ENCODE results near the gene CCDC9B. TPM values are rescaled to one million over a fixed set of nuclear protein-coding genes. Genes with fewer than 3 reads are reported as not detected.
A peak's percentile ranks its signal among the peaks of the same experiment; 100 is the strongest.

CCDC9B gene
- total and polyA plus RNA-seq, 2 of the 4 experiments (the other 2 are of a cell fraction), result 19.7 to 30.9 TPM

GRCh38 chr15:40368719-40369473 is 28.2 kb upstream of the CCDC9B start:
- ATAC-seq (ENCODE audit: low read depth), result no peak
- H3K9me1 ChIP-seq (ENCODE audit: insufficient read depth, low read length), result 0 out of 2 replicates have a peak, but pooled peaks cover 3% of the 10 kb centered on the region
- H3K9me3 ChIP-seq (ENCODE audit: control insufficient read depth, insufficient read depth, low read length), result no peaks in the 10 kb centered on the region
- no peak overlapping the region for H3K56ac ChIP-seq (ENCODE audit: extremely low read depth, insufficient read depth, low read length)
- intact Hi-C loops (cut with micrococcal nuclease), result loop anchor here (1.0 kb wide), 1 partner anchor 53 kb away; no protein-coding TSS in a partner anchor
- H2AK5ac ChIP-seq (ENCODE audit: low read depth, low read length), result peak overlapping the region; percentile 58; the same call in 1 of the 2 replicates
- no peaks in the 10 kb centered on the region for H4K20me1 ChIP-seq (ENCODE audit: insufficient read depth, low read length)
- no peak overlapping the region for H2BK20ac ChIP-seq (ENCODE audit: low read depth, low read length)
- no peak overlapping the region for H4K5ac ChIP-seq (ENCODE audit: low read depth, low read length)
- POLR2A ChIA-PET (ENCODE audit: unreplicated experiment), result no interaction called here
- H3K79me1 ChIP-seq (ENCODE audit: low read depth in 1 of 2, low read length in 2 of 2), result no peaks in the 10 kb centered on the region
- DNase-seq, result no peak
- no peaks in the 10 kb centered on the region for H3K36me3 ChIP-seq (ENCODE audit: control insufficient read depth, insufficient read depth, low read length)
- peaks cover 5% of the 10 kb centered on the region; the same call in 1 of the 2 replicates for H3K27me3 ChIP-seq (ENCODE audit: control insufficient read depth, insufficient read depth, low read length)
- peak overlapping the region; percentile 77 for H2AK9ac ChIP-seq (replicated peaks; ENCODE audit: low read depth, low read length, poor library complexity)
- peak overlapping the region; percentile 98 for H2AFZ ChIP-seq (replicated peaks; ENCODE audit: low read length, poor library complexity)
- H3K27ac ChIP-seq (ENCODE audit: insufficient read depth, low read length), result no peak overlapping the region
- CTCF ChIA-PET, result interaction anchor here (0.6 to 1.6 kb wide), 5 partner anchors 11 to 509 kb away, joined by 3 to 6 read pairs (median 5); partner anchors contain the start of gene DISP2
- peak overlapping the region; percentile 86 to 97; a peak in 3 of 4 replicates for H4K8ac ChIP-seq (ENCODE audit: low read depth in 2 of 2, low read length in 2 of 2)
- in situ Hi-C loops (cut with MboI; ENCODE audit: low sequenced_read_pairs), result no loop called here
- no peak overlapping the region for H3K18ac ChIP-seq (ENCODE audit: low read depth, low read length)
- H2BK120ac ChIP-seq (ENCODE audit: low read depth, low read length), result peak overlapping the region; percentile 95
- H3K4me3 ChIP-seq (ENCODE audit: insufficient read depth, low read depth, low read length), result no peak overlapping the region
- no TSS peak for BruUV-seq (replicated peaks)
- H2BK15ac ChIP-seq (ENCODE audit: low read depth, low read length), result no peak overlapping the region; the same call in 2 of the 3 replicates
- peaks cover 2% of the 10 kb centered on the region for H3K4me1 ChIP-seq (ENCODE audit: control insufficient read depth, insufficient read depth, low read length)
- H3K14ac ChIP-seq (replicated peaks; ENCODE audit: low read depth, low read length), result no peak overlapping the region
- H2BK5ac ChIP-seq (ENCODE audit: low read depth, low read length, poor library complexity, severe bottlenecking), result peak overlapping the region; percentile 73
- H3K4me2 ChIP-seq (ENCODE audit: low read depth, low read length), result no peak overlapping the region
- 90% methylated on average over 12 of the region's 24 CpGs; no CpG with 5 or more reads in 1 of the 2 experiments for WGBS, 2 experiments (ENCODE audit: extremely low coverage in 2 of 2, insufficient read length in 1 of 2)
- no peak overlapping the region for H3K9ac ChIP-seq (ENCODE audit: low read depth, low read length)
- H4K91ac ChIP-seq (ENCODE audit: insufficient read depth, low read depth, low read length), result no peak overlapping the region
- peak overlapping the region; percentile 95; the same call in 1 of the 2 replicates for H3K4ac ChIP-seq (ENCODE audit: low read depth, low read length)
- dilution Hi-C loops (cut with HindIII; ENCODE audit: low sequenced_read_pairs, unreplicated experiment), result no loop called here
- H3K23ac ChIP-seq (ENCODE audit: low read depth, low read length), result no peak overlapping the region
- TF ChIP-seq NFE2L2 (IDR thresholded peaks at IDR 0.05; ENCODE audit: low read depth, low read length), result no peak
- TF ChIP-seq RFX5 (IDR thresholded peaks at IDR 0.05; ENCODE audit: low read depth, low read length), result no peak
- TF ChIP-seq CTCF (conservative IDR thresholded peaks at IDR 0.05; ENCODE audit: low read depth, low read length), result no peak
- no peak for TF ChIP-seq USF2 (IDR thresholded peaks at IDR 0.05; ENCODE audit: low read depth, low read length)
- no peak for TF ChIP-seq SMC3 (IDR thresholded peaks at IDR 0.05; ENCODE audit: low read depth, low read length)
- no peak for TF ChIP-seq MAZ (IDR thresholded peaks at IDR 0.05; ENCODE audit: borderline replicate concordance, low read depth, low read length)
- TF ChIP-seq MAFK (IDR thresholded peaks at IDR 0.05; ENCODE audit: low read depth, low read length), result no peak
- TF ChIP-seq ELK1 (IDR thresholded peaks at IDR 0.05; ENCODE audit: borderline replicate concordance, low read depth, low read length), result no peak
- TF ChIP-seq FOS (IDR thresholded peaks at IDR 0.05; ENCODE audit: low read depth, low read length), result no peak
- no peak for TF ChIP-seq POLR2A (IDR thresholded peaks at IDR 0.05; ENCODE audit: low read depth, low read length)
- TF ChIP-seq CEBPB (IDR thresholded peaks at IDR 0.05; ENCODE audit: low read depth, low read length), result no peak
- TF ChIP-seq RAD21 (IDR thresholded peaks at IDR 0.05; ENCODE audit: low read length), result no peak
- no peak for TF ChIP-seq BHLHE40 (IDR thresholded peaks at IDR 0.05; ENCODE audit: low read depth, low read length)
- no peak for TF ChIP-seq CHD1 (IDR thresholded peaks at IDR 0.05; ENCODE audit: low read depth, low read length)
- TF ChIP-seq MXI1 (IDR thresholded peaks at IDR 0.05; ENCODE audit: borderline replicate concordance, low read depth, low read length), result no peak

Data from IMR-90 (cell line).